Measurements from ENCODE around the gene CFAP221.

- TF ChIP-seq CTCF (IDR thresholded peaks at IDR 0.05) (no peak), POLR2A (IDR thresholded peaks at IDR 0.05) (no peak)
These were observed 2.2 kb downstream of the CFAP221 start for GRCh38 chr2:119546447-119546767.

All from body of pancreas (tissue), 4 donors.